Stimulated activated CD8-positive, alpha-beta memory T cell treated with anti-CD3 and anti-CD28 coated beads, Interleukin-2, amount 100 ng/mL, for 48 hours (primary cell): ENCODE results near the gene MYO15A.
"Not testable (repeated sequence)": the region's sequence is repeated elsewhere in the genome, so short reads cannot be mapped to it uniquely, and the experiment has no call there.

Source experiments
- DNase-seq, 2 donors: peaks; one replicate each; pipeline ENCODE4 v3.0.0-alpha.2; 2020; ENCODE audit warnings: low read depth in 2 of 2

Gene MYO15A

DNA sequence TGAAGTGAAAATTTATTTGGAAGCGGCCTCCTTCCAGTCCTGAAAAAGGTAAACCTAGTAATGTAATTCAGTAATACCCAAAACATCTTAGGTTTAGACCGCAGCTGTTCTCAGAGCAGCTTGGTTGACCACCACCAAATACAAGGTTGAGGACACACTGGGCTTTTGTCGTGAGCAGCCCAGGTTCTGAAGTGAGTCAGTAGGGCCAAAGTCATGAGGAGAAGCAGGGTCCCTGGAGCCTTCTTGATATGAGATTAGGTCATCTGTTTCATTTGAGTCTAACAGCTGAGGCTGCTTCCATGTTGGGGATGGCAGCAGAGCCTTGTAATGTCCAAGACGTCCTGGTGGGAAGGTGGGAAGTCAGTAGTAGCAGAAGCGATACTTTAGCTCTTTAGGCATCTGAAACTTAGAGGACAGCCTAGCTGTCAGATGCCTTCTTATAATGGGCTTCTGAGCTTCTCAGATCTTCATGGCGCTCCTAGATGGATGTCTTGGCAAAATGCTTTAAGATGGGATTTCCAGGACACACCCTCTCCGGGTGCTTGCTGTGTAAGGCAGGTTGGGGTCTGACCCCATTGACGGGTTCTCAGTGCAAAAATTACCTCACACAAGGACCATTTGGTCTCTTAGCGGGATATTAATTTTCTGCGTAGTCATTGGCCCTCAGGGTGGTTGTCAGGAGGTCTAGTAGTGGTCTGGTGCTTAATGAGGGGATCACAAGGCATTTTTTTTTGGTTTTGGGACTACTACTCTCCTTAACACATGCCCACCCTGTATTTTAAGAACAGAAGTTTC lies 77.5 kb downstream of the MYO15A start:
- DNase-seq: no peak

GRCh38 chr17:18186627-18186982 lies 78.0 kb downstream of the MYO15A start:
- no peak for DNase-seq

GRCh38 chr17:18187226-18187625 lies 78.7 kb downstream of the MYO15A start:
- no peak for DNase-seq

GRCh38 chr17:18187821-18188761 lies 79.5 kb downstream of the MYO15A start:
- no peak for DNase-seq

- no peak for DNase-seq
Measured at GRCh38 chr17:18190628-18191235, 82.2 kb downstream of the MYO15A start.

- DNase-seq: no peak
Measured at GRCh38 chr17:18191236-18191667, 82.7 kb downstream of the MYO15A start.

GRCh38 chr17:18191967-18192366 lies 83.4 kb downstream of the MYO15A start:
- DNase-seq: no peak

DNA sequence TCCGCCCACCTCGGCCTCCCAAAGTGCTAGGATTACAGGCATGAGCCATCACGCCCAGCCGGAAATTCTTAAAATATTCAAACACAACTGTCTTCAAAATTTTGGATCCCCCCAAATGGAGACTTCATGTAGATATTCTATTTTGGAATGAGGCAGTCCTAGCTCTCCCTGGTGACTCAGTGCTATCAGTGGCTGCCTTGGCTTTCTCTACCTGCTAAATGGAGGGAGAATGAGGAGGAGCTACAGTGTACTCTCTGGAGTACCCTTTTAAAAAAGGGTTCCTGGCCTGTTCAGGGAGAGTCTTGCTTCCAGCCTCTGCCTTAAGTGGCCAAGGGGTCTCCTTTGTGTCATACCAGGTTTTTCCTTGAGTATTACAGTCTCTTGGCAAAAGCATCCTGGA lies 85.8 kb downstream of the MYO15A start:
- DNase-seq: no peak

DNA sequence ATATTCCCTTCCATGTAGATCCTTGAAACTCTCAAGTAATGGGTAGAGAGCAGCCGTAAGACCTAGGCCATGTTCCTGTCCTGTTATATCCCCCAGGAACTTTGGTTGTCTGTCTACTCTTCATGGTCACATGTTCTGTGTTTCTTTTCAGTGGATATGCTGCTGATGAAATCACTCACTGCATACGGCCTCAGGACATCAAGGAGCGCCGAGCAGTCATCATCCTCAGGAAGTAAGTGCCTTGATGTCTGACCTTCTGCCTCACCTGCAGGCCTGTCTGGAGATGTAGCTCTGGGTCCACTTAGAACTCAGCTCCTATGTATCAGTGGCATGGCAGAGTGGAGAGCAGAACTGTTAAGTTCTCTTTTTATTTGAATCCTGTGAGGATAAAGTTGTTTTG lies 86.2 kb downstream of the MYO15A start:
- no peak for DNase-seq

GRCh38 chr17:18195246-18195645 lies 86.7 kb downstream of the MYO15A start:
- no peak for DNase-seq

DNA sequence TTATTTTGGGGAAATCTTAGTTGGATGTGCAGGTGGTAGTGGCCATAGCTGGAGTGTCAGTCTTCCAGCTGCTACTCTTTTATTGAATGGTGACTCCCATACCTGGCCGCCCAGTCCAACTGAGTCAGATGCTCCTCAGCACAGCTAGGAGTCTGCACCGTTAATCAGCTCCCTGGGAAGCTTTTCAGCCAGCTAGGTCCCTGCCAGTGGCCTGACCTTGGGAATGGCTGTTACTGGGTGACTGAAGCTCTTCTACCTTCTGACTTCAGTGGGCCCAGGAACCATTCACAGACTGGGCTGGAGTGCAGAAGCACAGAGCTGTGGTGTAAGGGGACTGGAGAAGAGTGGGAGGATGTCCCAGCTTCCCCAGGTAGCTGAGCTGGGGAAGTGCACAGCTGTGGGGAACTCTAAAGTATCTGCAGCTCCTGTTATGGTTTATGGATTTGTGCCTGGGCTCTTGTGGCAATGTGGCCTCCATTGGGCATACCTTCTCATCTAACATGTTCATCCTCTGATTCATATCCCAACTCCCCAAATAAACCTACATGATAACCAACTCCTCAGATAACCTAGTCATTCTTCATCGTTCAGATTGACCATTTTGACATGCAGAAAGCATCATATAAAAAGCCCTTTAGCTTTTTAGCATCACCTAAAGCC lies 89.1 kb downstream of the MYO15A start:
- DNase-seq: no peak

DNA sequence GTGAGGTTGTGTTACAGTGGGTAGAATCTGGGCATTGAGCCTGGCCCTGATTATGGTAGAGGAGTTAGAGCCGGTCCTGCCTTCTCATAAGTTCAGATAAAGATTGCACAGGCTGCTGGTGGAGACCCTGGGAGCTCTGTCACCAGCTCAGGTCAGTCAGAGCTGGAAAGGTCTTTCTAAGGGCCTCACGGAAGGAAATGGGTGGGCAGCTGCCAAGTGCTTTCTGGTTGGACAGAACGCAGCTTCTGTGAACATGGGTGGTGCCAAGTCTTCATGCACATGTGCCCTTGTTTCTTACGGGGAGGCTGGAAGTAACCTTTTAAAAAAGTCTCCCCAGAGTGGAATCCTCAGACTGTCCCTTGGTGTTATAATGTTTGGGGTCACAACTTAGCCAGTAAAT lies 90.0 kb downstream of the MYO15A start:
- no peak for DNase-seq

DNA sequence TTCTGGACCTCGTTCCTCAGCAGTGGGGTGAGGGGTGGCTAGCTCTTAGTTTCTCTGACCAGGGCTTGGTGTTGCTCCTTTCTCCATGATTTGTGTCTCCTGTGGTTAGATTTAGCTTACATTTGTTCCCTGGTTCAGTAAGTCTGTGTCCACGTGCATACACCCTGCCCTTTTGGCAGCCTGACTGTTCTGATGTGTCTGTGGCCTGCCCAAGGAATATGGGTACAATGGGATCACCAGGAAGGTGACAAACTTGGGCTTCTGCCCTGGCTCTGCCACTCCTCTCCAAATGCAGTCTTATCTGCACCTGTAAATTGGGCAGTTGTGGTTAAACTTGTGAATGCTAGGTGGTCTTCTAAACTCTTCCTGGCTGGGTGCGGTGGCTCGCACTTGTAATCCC lies 92.6 kb downstream of the MYO15A start:
- DNase-seq: no peak

DNA sequence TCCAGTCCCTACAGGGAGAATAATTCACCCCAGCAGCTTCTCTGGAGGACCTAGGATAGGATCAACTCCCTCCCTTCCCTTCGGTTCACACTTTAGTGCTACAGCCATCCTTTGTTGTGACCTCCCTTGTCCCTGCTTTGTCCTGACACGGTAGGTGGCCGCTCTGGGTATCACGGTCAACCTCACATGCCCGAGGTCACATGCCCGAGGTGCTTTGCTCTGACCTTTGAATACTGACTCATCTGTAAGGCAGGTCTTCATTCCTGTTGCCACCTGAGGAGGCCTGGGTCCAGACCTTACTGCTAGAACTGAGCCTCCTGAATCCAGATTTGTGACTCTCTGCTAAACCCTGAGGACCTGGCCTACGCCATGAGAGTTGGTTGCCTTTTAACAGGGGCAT lies 94.8 kb downstream of the MYO15A start:
- no peak for DNase-seq

GRCh38 chr17:18205861-18206260 lies 97.3 kb downstream of the MYO15A start:
- DNase-seq: no peak

DNA sequence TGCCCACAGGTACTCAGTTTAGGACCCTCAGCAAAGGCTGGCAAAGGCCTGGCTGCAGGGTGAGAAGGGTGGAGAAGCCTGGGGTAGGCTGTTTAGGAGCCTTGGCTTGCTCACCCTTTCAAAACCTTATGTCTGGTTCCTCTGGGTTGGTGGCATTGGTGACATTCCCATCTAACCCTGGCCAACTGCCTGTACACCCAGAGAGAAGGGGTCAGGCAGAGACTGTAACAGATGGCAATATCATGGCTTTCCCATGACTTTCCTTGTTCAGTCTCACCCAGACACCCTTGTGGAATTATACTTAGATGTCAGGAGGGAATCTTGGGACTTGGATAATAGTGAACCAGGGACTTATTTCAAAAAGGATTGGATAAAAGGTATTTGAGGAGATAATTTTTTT lies 98.4 kb downstream of the MYO15A start:
- DNase-seq: no peak

GRCh38 chr17:18208092-18208491 lies 99.5 kb downstream of the MYO15A start:
- no peak for DNase-seq

DNA sequence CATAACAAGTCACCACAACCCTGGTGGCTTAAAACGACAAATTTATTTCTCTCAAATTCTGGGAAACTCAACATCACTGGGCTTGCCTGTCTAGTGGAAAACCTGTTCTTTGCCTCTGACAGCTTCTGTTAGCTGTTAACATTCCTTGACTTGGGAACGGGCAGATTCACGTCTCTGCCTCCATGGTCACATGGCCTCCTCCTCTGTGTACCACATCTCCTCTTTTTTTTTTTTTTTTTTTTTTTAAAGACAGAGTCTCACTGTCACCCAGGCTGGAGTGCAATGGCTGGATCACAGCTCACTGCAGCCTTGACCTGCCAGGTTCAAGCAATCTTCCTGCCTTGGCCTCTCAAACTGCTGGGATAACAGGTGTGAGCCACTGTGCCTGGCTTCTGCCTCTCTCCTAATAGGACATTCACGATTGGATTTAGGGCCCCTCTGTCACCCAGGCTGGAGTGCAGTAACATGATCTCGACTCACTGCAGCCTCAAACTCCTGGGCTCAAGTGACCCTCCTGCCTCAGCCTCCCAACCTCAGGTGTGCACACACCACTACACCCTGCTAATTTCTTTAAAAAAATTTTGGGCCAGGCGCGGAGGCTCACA lies 105.2 kb downstream of the MYO15A start:
- no peak for DNase-seq

DNA sequence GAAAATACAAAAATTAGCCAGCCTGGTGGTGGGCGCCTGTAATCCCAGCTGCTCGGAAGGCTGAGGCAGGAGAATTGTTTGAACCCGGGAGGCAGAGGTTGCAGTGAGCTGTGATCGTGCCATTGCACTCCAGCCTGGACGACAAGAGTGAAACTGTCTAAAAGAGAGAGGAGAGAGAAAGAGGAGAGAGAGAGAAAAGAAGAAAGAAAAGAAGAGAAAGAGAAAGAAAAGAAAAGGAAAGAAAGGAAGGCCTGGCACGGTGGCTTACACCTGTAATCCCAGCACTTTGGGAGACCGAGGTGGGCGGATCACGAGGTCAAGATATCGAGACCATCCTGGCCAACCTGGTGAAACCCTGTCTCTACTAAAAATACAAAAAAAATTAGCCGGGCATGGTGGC lies 108.3 kb downstream of the MYO15A start:
- not testable (repeated sequence) for DNase-seq

GRCh38 chr17:18217412-18218015 lies 109.0 kb downstream of the MYO15A start:
- peak; percentile 52 to 73 for DNase-seq

DNA sequence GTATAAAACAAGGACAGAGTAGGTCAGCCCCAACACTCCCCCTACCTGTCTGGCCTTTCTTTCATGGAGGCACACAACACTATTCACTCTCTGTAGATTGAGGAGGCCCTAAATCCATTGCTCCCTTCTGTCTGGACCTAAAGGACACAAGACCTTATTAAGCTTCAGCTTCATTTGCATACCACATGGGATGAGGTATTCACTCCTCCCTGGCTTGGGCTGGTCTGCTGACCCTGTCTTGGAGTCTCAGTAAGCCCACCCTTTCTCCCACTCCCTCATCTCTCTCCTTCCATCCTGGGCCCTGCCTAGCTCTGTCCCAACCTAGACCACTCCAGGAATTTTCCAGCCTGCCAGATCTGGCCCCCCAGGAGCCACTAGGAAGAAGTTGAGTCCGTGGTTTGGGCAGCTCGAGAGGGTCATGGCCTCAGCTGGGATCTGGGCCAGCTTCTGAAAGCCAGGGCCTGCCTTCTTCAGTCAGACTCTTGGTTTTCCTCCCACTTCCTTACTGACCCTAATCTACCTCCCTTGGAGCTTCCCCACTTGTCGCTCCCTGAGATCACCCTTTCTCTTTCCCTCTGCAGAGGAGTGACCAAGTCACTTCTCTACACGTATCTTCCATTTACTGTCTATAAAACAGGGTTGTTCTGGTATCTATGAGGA lies 110.3 kb downstream of the MYO15A start:
- DNase-seq: no peak
